Motor neuron (in vitro differentiated cells): ENCODE data around the gene GABARAPL2. TPM values are rescaled to one million over a fixed set of nuclear protein-coding genes. Genes with fewer than 3 reads are reported as not detected.
"Not testable (repeated sequence)": the region's sequence is repeated elsewhere in the genome, so short reads cannot be mapped to it uniquely, and the experiment has no call there.

Experiments
- ATAC-seq, 8 experiments: fragments of 200-7000 bp; cut with Tn5 transposase; replicated peaks in 6 of 8; 2 replicates each; pipeline ENCODE4 v1.8.0; 2021; ENCODE audit warnings: mild to moderate bottlenecking in 8 of 8, moderate library complexity in 8 of 8
- H3K27ac ChIP-seq, 2 donors: fragments of 250-450 bp; sonication (Bioruptor Pico); 2 replicates each; pipeline ENCODE4 v1.9.0; 2021; ENCODE audit warnings: antibody characterized with exemption in 2 of 2, mild to moderate bottlenecking in 2 of 2, moderate library complexity in 1 of 2
- H3K4me1 ChIP-seq, 2 donors: fragments of 250-450 bp; sonication (Bioruptor Pico); replicated peaks in 1 of 2; 2 replicates each; pipeline ENCODE4 v1.6.1; 2021; ENCODE audit warnings: antibody characterized with exemption in 2 of 2, mild to moderate bottlenecking in 2 of 2, moderate library complexity in 1 of 2
- H3K4me3 ChIP-seq, 5 donors: fragments of 250-450 bp; sonication (Bioruptor Pico); 2 replicates each; pipeline ENCODE4 v1.9.0; 2021; ENCODE audit warnings: antibody characterized with exemption in 5 of 5, mild to moderate bottlenecking in 5 of 5, moderate library complexity in 4 of 5
- WGBS, 10 experiments: fragments of 450-650 bp; shearing (Covaris generic); methylation state at CpG; one replicate each; pipeline ENCODE4 v1.0.0; 2022; 5-methylcytosine and 5-hydroxymethylcytosine counted together
- in situ Hi-C, 9 experiments: fragments of 400-800 bp; cut with MboI; loops; one replicate each; pipeline ENCODE4 v1.15.0; 2021; ENCODE audit warnings: low sequenced_read_pairs in 9 of 9, low pct_unique_long_range_greater_than_20kb in 2 of 9; ENCODE audit not compliant: unreplicated experiment in 9 of 9
- total RNA-seq, 8 experiments: library from RNA; unstranded; fragments of 300-600 nt; gene quantifications; 2 replicates each; pipeline versions ENCODE4 v1.2.3 to v1.2.4, GENCODE V29; 2022

The GABARAPL2 gene
- total RNA-seq, 8 experiments from 2014 or later, result 111 to 235 (median 143) TPM

DNA sequence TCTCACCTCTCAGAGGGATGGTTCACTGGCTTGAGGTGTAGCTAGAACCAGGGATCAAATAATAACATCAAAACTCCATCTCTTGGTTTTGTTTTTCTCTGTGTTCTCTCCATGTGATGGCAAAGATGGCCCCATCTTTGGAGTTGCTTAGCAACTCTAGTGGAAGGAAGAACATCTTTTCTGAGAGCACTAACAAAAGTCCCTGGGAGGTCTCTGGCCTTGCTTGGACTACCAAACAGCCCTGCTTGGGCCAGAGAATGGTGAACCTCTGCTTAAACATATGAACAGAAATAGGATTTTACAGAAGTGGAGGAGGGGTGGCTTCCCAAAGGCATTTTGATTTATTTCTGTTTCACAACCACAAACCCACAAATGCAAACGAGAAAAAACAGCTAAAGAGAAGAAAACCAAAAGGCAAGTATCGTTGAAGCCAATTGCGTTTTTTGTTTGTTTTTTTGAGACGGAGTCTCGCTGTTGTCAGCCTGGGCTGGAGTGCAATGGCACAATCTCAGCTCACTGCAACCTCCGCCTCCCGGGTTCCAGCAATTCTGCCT lies 13.2 kb downstream of the GABARAPL2 start:
- H3K4me3 ChIP-seq, result no peak overlapping the region
- peak in 1 of 8 experiments; percentile 69 for ATAC-seq
- H3K27ac ChIP-seq, result no peak overlapping the region
- in situ Hi-C loops, result no loop called here
- peaks cover 0 to 16% of the 10 kb centered on the region in 2 donors for H3K4me1 ChIP-seq
- WGBS, 10 experiments, result 14 to 100% (median 80%) methylated on average over 1 to 7 of the region's 7 CpGs

DNA sequence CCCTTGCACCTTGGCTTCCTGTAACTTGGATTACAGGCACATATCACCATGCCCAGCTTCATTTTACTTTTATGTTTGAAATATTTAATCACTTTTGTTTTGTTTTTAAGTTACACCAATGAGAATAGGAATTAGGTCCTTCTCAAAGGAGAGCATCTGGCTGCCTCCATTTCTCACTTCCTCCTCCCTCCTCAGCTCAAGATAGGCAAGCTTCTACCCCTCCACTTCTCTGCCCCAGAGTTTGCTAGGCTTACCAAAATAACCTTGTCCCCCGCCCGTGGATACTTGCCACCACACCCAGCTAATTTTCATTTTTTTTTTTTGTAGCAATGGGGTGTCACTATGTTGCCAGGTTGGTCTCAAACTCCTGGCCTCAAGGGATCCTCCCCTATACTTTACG lies 17.9 kb downstream of the GABARAPL2 start:
- WGBS, 10 experiments, result 42 to 100% (median 88%) methylated on average over 1 to 3 of the region's 3 CpGs; no CpG with 5 or more reads in 2 of the 10 experiments
- in situ Hi-C loops, result no loop called here

DNA sequence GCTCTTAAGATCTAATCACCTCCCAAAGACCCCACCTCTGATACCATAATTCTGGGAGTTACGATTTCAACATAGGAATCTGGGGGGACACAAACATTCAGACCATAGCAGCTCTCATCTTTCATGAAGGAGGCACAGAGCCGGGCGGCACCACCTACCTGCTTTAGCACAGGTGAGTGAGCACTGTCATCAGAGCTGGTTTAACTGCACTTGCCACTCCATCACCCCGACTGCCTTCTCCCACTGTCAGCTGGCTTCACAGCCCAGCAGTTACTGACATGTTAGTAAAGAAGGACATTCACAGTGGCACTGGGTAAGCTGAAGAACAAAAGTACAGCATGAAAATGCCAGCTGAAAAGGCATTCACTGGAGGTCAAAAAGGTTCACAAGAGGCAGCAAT lies 22.5 kb downstream of the GABARAPL2 start:
- Histone ChIP-seq H3K27ac (no peak overlapping the region), H3K4me1 (peaks cover 0 to 8% of the 10 kb centered on the region in 2 donors), H3K4me3 (no peak overlapping the region)
- in situ Hi-C loops, result no loop called here
- 60 to 100% (median 82%) methylated on average over 1 to 2 of the region's 4 CpGs; no CpG with 5 or more reads in 4 of the 10 experiments for WGBS, 10 experiments
- no peak for ATAC-seq

More for the DNA sequence above, 17.9 kb downstream of the GABARAPL2 start:
- no peak overlapping the region for H3K4me3 ChIP-seq
- H3K4me1 ChIP-seq, result peaks cover 0 to 5% of the 10 kb centered on the region in 2 donors
- H3K27ac ChIP-seq, result no peak overlapping the region
- ATAC-seq, result no peak

DNA sequence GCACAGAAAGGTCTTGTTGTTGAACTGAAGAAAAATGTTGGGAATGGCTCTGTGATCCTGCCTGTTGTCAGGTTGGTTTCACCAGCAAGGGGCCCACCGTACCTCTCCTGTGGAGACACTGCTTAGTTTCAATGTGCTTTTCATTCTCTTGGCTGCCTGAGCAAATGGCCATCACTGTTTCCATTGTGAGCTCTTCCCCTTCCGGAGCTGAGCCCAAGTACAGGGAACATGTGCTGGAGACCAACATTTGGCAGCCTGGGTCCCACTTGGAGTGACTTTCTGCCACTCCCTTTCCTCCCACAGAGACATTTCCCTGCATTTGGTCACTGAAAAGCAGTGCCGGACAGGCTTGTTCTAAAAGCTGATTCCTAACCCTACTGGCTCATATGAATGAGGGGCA lies 23.1 kb downstream of the GABARAPL2 start:
- in situ Hi-C loops, result no loop called here
- H3K27ac ChIP-seq, result no peak overlapping the region
- 0 to 100% (median 80%) methylated on average over 1 to 2 of the region's 3 CpGs; no CpG with 5 or more reads in 3 of the 10 experiments for WGBS, 10 experiments
- no peak overlapping the region for H3K4me3 ChIP-seq
- peaks cover 5 to 14% of the 10 kb centered on the region in 2 donors for H3K4me1 ChIP-seq
- no peak for ATAC-seq

DNA sequence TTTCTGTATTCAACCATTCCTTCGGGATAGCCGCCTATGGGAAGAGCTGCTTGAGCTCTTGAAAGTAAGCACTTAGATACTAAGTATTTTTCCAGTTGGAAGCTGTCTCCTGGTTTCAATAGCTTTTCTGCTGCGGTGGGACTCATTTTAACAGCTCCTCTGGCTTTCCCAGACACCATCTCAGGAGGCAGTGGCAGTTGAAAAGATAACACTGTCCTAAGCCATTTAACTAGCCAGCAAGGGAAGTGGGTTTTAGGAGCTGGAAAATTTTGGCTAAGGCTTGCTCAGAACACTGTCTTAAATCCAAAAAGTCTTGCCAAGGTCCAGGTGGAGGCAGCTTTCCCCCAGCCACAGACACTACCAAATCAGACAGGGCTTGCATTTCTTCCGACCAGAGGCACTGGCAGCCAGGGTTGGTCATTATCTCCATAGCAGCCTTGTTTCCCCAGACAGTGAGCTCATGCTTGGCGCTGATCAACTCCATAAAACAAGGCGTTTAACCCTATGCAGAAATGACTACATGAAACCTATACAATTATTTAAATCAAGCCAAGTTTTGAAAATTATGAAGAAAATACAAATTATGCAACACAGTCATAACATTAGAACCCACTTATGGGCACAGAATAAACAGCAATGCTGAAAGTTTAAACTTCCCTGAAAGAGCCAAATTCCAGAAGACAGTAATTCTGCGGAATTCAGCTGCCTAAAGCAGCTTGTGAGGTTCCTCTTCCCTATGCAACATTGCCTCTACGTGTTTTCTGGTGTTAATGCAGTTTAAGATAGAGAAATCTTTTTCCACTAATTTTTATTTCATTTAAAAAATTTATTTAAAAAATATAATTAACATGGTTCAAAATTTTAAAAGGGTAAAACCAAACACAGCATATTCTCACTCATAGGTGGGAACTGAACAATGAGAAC lies 25.0 kb downstream of the GABARAPL2 start:
- Histone ChIP-seq H3K4me1 (peaks cover 17 to 27% of the 10 kb centered on the region in 2 donors), H3K4me3 (no peak overlapping the region), H3K27ac (no peak overlapping the region)
- peak in 4 of 8 experiments; percentile 80 to 97 (median 90) for ATAC-seq
- WGBS, 10 experiments, result 0 to 93% (median 73%) methylated on average over 1 to 8 of the region's 8 CpGs
- in situ Hi-C loops, result no loop called here

DNA sequence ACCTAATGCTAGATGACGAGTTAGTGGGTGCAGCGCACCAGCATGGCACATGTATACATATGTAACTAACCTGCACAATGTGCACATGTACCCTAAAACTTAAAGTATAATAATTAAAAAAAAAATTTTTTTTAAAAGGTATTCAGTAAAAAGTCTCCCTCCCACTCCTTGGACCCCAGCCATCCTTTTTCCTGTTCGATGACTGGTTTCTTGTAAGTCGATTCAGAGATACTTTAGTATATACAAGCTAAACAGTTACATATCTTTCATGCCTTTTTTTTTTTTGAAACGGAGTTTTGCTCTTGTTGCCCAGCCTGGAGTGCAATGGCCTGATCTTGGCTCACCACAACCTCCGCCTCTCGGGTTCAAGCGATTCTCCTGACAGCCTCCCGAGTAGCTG lies 25.7 kb downstream of the GABARAPL2 start:
- in situ Hi-C loops, H3K27ac ChIP-seq, ATAC-seq, H3K4me3 ChIP-seq: not testable (repeated sequence)
- H3K4me1 ChIP-seq, result peaks cover 17 to 27% of the 10 kb centered on the region in 2 donors
- 20 to 100% (median 87%) methylated on average over 1 to 4 of the region's 9 CpGs; no CpG with 5 or more reads in 2 of the 10 experiments for WGBS, 10 experiments

DNA sequence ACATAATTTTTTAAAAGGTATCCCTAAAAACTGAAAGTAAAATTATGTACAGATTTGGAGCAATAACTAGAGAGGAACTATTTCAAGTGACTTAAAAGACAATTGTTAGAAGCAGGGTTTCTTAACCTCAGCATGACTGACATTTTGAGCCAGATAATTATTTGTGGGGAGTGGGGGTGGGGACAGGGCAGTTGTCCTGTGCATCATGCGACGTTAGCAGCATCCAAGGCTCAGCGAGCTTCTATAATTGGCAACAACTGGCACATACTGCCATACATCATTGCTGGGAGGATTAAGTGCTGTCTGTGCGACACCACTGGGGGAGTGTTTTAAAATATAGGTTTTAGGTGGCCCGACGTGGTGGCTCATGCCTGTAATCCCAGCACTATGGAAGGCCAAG lies 27.1 kb downstream of the GABARAPL2 start:
- H3K4me3 ChIP-seq, result no peak overlapping the region
- ATAC-seq, result peak in 2 of 8 experiments; percentile 21 to 32
- WGBS, 10 experiments, result 70 to 100% (median 81%) methylated on average over 1 to 5 of the region's 6 CpGs; no CpG with 5 or more reads in 2 of the 10 experiments
- peaks cover 17 to 27% of the 10 kb centered on the region in 2 donors for H3K4me1 ChIP-seq
- no peak overlapping the region for H3K27ac ChIP-seq
- in situ Hi-C loops, result no loop called here

DNA sequence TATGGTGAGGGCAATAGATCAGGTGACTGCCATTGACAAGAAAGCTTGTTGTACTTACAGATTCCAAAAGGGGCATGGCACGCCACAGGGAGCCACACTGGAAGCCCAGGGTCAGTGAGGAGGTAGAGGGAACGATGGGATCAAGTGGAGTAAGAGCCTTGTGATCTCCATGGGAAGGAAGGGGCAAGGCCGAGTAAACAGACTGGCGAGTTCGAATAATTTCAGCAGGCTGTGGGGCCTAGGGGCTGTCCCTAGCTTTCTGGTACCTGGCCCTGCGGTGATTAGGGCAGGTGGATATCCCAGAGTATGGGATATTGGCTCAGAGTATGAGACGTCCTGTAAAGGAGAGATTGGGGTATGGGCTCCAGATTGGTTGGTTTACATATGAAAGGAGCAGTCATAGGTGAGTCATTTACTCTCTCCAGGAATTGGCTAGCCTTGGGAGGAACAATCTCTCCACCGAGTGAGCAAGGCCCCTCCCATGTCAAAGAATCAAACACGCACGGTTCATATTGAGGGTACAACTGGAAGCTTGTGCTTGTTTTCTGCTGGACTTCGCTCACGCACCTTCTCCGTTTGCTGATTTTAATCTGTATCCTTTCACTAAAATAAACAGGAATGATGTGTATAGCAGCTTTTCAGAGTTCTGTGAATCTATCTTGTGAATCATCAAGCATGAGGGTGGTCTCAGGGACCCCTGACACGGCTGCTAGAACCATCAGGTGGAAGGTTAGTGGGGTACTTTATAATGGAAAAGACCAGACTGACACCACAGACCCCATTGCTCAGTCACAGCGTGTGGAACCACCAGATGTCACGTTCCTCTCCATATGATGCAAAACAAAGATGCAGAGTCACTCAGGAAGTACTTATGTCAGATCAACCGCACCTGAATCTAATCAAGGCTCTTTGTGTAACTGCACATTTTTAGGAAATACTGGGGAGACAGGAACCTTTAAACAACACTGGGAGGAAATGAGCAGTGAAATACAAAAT lies 27.9 kb downstream of the GABARAPL2 start:
- in situ Hi-C loops, result no loop called here
- Histone ChIP-seq H3K27ac (peak overlapping the region; percentile 68 to 76), H3K4me1 (peaks cover 17 to 27% of the 10 kb centered on the region in 2 donors), H3K4me3 (no peak overlapping the region)
- peak in 7 of 8 experiments; percentile 47 to 93 (median 92) for ATAC-seq
- 37 to 94% (median 57%) methylated on average over 3 to 13 of the region's 17 CpGs; no CpG with 5 or more reads in 1 of the 10 experiments for WGBS, 10 experiments

DNA sequence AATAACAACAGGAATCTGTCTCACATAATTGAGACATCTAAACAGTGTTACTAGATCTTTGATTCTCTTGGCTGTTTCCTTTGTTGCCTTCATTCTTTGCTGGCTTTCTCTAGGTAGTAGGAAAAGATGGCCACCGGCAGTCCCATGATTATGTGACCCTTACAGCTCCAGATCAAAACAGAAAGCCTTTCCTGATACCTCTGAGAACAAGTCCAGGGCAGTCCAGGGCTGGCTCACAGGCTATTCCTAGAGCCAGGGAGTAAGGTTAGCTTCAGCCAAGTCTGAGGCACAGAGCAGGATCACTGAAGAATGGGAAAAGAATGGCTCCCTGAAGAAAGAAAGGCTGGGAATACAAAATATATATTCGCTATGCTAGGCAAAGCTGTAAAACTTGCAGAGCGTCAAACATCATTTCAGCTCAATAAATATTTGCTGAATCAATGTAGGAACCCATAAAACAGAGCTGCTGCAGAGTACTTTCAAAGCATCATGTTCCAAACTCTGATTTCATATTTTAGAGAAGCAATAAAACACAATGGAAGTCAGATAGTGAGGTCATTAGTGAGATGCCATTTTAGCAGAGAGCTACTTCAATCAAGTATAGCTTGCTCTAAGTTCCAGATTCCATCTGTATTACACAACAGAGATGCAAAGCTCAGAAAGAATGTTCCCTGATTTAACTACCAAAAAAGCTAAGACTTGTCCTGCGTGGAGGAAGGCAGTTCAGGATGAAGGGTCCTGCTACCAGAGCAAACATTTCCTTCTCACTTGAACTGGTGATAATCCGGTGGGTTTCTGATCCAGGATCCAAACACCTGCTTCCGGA lies 33.5 kb downstream of the GABARAPL2 start:
- 69 to 100% (median 96%) methylated on average over 2 to 6 of the region's 6 CpGs for WGBS, 10 experiments
- H3K4me1 ChIP-seq, result peaks cover 8 to 9% of the 10 kb centered on the region in 2 donors
- H3K4me3 ChIP-seq, result no peak overlapping the region
- no peak overlapping the region for H3K27ac ChIP-seq
- in situ Hi-C loops, result loop anchor here in 1 of 9 experiments (25.0 kb wide), 1 partner anchor 137 kb away; the partner anchor contains the start of gene TMEM170A
- no peak for ATAC-seq

DNA sequence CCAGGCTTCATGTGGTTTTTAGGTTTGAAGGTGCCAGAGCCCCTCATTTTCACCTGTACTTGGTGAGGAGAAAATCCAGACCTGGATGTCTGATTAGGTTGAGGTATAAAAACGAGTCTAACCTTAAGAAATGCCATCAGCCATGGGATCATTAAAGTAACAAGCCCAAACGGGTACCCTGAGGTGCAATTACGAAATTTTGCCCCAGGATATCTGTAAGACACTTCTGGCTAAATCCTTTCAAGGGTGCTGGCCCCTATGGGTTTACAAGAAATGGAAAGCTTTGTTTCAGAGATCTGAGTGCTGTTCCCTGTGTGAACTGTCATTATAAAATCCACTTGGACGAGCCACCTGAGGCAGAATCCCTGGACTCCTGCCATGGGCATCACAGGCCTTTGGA lies 37.1 kb downstream of the GABARAPL2 start:
- Histone ChIP-seq H3K4me1 (no peaks in the 10 kb centered on the region), H3K27ac (no peak overlapping the region), H3K4me3 (no peak overlapping the region)
- no peak for ATAC-seq
- in situ Hi-C loops, result loop anchor here in 1 of 9 experiments (25.0 kb wide), 1 partner anchor 141 kb away; the partner anchor contains the start of gene TMEM170A
- WGBS, 10 experiments, result 71 to 100% (median 89%) methylated on average over 1 to 3 of the region's 4 CpGs; no CpG with 5 or more reads in 3 of the 10 experiments

DNA sequence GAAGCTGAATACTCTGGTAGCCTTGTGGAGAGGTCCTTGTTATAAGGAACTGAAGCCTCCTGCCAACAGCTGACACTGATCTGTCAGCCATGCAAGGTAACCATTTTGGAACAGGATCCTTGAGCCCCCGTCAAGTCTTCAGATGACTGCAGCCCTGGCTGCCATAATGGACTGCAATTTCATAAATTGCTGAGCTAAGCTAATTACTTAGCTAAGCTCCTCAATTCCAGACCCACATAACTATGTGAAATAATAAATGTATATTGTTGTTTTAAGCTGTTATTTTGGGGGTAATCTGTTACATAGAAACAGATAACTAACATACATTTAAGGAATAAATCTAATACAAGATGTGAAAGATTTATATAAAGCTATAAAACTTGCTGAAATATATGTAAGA lies 40.3 kb downstream of the GABARAPL2 start:
- in situ Hi-C loops, result loop anchor here in 1 of 9 experiments (25.0 kb wide), 1 partner anchor 144 kb away; the partner anchor contains the start of gene TMEM170A
- 100% methylated on average over 1 of the region's 1 CpG; no CpG with 5 or more reads in 8 of the 10 experiments for WGBS, 10 experiments
- H3K4me3 ChIP-seq, result no peak overlapping the region
- no peak overlapping the region for H3K27ac ChIP-seq
- no peaks in the 10 kb centered on the region for H3K4me1 ChIP-seq
- no peak for ATAC-seq
